H1 (cell line): Measurements from ENCODE around the gene PPM1G.

ENCODE experiments used
- CEBPB ChIP-seq: IDR thresholded peaks from 2 replicates; pipeline ENCODE4 v1.6.1; 2012; ENCODE audit warnings: low read depth, low read length
- SP1 ChIP-seq: IDR thresholded peaks from 2 replicates; pipeline ENCODE4 v1.6.1; 2011; ENCODE audit warnings: low read depth, low read length
- SP2 ChIP-seq: IDR thresholded peaks from 2 replicates; pipeline ENCODE4 v1.6.1; 2012; ENCODE audit warnings: mild to moderate bottlenecking, low read length, inconsistent platforms
- TF ChIP-seq, protein P1 (sequence below), 3 experiments: IDR thresholded peaks; 1 replicate in 2 of 3; 2 replicates in 1 of 3; pipeline versions ENCODE4 v1.5.1 to v1.6.1; 2011; ENCODE audit warnings: low read length in 3 of 3, mild to moderate bottlenecking in 3 of 3, inconsistent platforms in 2 of 3, low read depth in 1 of 3, moderate library complexity in 1 of 3; ENCODE audit not compliant: insufficient read depth in 1 of 3; ENCODE audit errors: control extremely low read depth in 1 of 3

DNA sequence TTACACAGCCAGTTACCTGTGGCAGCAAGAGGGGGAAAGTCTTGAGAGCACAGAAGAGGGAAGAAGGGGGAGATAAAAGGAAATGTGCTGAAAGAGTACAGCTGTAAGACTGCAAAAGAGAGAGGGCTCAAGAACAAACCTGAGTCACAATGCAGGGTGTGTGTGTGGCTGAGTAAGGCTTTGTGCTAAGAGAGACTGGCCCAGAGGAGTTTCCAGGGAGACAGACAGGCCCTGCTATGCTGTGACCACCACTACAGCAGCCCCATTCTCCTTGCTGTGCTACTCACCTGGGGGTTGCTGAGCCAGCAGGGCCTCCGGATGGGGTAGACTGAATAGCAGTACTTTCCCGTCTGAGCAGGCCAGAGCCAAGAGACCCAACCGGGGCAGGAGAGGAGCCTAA, 74.1 kb downstream of the PPM1G start:
- TF ChIP-seq SP1, result no peak
- TF ChIP-seq, protein P1, sequence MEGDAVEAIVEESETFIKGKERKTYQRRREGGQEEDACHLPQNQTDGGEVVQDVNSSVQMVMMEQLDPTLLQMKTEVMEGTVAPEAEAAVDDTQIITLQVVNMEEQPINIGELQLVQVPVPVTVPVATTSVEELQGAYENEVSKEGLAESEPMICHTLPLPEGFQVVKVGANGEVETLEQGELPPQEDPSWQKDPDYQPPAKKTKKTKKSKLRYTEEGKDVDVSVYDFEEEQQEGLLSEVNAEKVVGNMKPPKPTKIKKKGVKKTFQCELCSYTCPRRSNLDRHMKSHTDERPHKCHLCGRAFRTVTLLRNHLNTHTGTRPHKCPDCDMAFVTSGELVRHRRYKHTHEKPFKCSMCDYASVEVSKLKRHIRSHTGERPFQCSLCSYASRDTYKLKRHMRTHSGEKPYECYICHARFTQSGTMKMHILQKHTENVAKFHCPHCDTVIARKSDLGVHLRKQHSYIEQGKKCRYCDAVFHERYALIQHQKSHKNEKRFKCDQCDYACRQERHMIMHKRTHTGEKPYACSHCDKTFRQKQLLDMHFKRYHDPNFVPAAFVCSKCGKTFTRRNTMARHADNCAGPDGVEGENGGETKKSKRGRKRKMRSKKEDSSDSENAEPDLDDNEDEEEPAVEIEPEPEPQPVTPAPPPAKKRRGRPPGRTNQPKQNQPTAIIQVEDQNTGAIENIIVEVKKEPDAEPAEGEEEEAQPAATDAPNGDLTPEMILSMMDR (IDR thresholded peaks at IDR 0.05; ENCODE audit: control extremely low read depth in 1 of 3, insufficient read depth in 1 of 3, low read depth in 1 of 3, low read length in 3 of 3), result no peak
- no peak for TF ChIP-seq SP2
- TF ChIP-seq CEBPB, result no peak
